Amniotic stem cell (primary cell): ENCODE measurements around the gene YWHAB.

Experiments
- DNase-seq: peaks from one replicate; lab custom pipeline; 2025; lab: John Stamatoyannopoulos, UW

YWHAB gene

GRCh38 chr20:44914924-44915323, 29.4 kb downstream of the YWHAB start:
- no peak for DNase-seq

DNA sequence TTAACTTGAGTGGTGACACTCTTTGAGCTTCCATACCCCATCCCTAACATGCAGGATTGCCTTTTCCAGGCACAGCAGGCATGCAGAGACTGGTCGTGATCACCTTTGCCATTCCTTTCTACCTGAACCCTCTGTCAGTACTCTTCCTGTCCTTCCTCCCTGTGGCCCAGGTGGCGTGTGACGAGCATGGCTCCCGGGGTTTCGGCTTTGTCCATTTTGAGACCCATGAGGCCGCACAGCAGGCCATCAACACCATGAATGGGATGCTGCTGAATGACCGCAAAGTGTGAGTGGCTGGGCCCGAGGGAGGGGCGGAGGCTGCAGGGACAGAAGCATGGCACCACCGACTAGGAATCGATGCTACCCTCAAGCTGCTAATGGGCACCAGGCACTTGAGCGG, 31.1 kb downstream of the YWHAB start:
- no peak for DNase-seq

- no peak for DNase-seq
Observed at GRCh38 chr20:44917399-44917798, 31.9 kb downstream of the YWHAB start.

DNA sequence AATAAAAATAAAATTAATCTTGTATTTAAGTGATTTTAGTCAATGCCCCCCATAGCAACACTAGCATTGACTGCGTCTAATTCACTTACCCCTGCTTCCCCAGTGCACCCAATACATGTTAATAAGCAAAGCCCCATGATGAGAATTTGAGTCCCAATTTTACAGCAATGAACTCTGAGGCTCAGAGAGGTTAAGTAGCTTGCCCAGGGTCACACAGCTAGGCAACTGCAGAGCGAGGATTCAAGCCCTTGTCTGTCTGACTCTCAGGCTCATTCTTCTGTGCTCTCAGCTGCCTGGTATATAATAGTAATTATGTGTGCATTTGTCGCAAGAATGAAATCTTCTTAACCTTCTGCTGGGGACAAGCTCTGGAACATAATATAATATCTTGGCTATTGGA, 32.8 kb downstream of the YWHAB start:
- no peak for DNase-seq

GRCh38 chr20:44918761-44919160, 33.3 kb downstream of the YWHAB start:
- DNase-seq, result no peak

GRCh38 chr20:44921447-44921846, 35.9 kb downstream of the YWHAB start:
- DNase-seq, result no peak

DNA sequence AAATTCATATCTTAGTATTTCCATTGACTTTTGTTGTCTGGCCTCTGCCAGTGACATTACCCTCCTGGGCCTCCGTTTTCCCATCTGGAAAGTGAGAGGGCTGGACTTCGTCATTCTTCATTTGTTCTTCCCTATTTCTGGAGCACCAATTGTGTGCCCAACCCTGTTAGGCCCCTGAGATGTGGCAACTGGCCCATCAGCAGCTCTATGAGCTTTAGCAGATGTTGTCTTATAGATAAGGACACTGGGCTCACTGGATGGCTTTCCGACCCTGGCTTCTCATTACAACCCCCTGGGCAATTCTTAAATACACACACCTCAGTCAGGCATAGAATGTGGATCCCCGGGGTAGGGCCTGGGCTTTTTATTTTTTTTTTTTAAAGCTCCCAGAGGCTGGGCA, 39.0 kb downstream of the YWHAB start:
- DNase-seq, result no peak

GRCh38 chr20:44928595-44928994, 43.1 kb downstream of the YWHAB start:
- DNase-seq, result no peak

DNA sequence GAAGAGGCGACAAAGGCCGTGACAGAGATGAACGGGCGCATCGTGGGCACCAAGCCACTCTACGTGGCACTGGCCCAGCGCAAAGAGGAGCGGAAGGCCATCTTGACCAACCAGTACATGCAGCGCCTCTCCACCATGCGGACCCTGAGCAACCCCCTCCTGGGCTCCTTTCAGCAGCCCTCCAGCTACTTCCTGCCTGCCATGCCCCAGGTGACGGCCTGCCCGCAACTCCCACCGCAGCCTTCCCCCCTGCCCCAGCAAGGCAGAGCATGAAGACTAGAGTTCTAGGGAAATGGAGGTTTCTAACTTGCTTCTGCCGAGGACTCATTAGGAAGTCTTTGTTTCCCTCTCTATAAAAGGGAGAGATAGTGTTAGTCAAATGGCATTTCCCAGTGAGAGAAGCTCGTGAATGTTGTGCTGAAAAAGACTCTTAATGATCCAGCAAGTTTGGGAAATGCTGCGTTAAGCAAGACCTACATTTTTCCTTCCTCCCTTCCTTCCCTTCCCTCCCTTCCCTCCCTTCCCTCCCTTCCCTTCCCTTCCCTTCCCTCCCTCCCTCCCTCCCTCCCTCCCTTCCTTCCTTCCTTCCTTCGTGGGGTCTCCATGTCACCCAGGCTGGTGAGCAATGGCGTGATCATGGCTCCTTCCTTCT, 45.1 kb downstream of the YWHAB start:
- no peak for DNase-seq

DNA sequence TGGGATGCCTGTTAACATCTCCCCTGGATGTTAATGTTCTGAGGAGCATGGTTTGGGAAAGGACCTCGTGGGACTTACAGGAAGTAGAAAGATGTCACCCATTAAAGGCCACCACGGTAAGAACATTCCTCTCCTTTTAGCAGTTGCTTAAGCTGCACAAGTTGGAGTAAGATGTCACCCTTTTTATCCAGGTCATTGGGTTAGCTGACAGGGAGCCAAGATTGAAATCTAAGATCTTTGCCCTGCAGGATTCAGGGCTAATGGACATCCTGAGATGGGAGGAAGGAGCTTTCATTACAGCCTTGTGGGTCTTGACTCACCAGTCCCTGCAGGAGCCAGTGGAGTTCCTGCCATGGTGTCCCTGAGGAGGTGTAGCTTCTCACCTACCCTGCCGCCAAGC, 46.4 kb downstream of the YWHAB start:
- DNase-seq, result no peak

DNA sequence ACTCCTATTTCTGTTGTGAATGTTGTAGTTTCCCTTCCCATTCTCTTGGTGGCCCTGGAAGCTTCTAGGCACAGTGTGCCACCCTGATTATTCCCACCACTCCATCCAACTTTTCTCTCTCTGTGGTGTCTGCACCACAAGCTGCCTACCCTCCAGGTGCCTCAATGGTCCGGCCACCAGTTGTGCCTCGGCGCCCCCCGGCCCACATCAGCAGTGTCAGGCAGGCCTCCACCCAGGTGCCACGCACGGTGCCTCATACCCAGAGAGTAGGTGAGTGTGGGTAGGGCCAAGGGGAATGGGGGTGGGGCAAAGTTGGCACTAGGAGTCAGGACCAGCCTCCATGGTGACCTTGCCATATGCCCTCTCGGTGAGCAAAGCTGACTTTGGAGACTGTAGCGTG, 47.4 kb downstream of the YWHAB start:
- DNase-seq, result no peak

GRCh38 chr20:44936510-44936909, 51.0 kb downstream of the YWHAB start:
- no peak for DNase-seq

GRCh38 chr20:44938637-44939036, 53.1 kb downstream of the YWHAB start:
- DNase-seq, result no peak

DNA sequence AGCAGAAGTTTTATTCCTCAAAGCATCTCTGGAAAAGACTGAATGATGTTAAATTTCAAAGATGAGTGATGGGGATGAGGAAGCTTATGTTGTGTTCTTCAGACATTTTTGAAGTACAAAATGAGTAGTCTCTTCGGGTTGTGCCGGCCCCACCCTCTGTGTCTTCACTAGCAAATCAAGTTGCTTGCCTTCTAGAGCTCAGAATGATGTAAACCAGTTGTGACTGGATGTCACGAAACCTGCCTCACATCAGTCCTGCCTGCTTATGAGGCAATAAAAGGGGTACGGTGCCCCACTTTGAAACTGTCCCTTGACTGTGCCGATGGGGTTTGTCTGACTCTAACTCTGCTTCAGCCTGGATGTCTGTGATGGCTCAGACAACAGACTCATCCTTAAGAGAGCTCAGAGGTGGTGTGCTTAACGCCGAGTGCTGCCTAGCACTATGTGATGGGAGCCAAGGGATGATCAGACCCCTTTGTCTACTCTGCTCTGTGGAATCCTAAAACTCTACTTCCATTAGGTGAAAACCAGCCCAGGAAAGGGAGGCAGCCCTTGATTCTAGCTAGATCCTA, 55.7 kb downstream of the YWHAB start:
- DNase-seq, result no peak

DNA sequence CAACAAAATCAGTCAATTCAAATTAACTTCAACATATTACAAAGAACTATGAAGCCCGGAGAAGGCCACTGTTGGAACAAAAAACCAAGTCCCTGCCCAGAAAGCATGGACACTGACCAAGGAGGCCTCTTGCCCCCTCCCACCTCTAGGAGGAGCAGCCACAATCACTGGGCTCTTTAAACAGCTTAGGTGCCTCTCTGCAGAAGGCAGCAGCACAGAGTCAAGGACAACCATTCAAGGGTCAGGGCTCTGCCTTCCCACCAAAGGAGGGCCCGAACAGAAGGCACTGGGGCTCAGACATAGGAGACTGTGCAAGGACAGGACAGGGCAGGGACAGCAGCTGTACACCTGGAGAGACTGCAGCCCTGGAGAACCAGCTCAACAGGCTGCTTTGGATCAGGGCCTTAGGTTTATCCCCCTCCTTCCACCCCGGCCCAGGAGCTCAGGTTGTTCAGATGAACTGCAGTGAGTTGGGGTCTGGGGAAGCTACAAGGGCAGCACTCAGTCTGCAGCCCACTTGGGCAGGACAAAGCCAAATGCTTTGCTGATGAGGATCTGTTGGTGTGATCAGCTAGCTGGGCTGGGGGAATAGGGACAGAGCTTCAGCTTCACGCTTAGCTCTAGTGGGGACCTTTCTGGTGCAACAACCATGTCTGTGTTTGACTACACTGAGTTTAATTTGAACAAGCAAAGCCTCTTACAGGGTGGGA, 56.9 kb downstream of the YWHAB start:
- no peak for DNase-seq

GRCh38 chr20:44943828-44944227, 58.3 kb downstream of the YWHAB start:
- no peak for DNase-seq

GRCh38 chr20:44945261-44945660, 59.8 kb downstream of the YWHAB start:
- no peak for DNase-seq

DNA sequence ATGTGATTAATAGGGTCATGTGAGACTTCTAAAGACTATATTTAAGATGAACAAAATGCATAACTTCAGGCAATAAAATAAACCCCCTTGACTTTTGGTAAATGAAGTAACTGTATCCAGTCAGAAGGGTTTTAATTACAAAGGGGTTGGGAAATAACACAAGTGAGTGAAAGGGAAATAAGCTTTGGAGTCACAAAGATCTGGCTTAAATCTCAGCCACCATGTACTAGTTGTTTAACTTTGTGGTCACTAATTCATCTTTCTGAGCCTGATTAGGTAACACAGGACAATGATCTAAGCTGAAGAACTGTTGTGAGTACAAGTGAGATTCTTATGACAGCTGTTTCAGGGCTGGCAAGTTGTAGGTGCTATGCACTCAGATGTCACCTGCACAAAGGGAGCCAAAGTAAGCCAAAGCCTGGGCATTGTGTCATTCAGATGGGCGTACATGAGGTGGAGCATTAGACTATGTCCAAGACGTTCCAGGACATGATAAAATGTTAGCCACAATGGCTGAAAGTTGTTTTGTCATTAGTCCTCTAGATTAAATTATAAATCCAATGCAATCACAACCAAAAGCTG, 60.9 kb downstream of the YWHAB start:
- no peak for DNase-seq

GRCh38 chr20:44948107-44948506, 62.6 kb downstream of the YWHAB start:
- no peak for DNase-seq

DNA sequence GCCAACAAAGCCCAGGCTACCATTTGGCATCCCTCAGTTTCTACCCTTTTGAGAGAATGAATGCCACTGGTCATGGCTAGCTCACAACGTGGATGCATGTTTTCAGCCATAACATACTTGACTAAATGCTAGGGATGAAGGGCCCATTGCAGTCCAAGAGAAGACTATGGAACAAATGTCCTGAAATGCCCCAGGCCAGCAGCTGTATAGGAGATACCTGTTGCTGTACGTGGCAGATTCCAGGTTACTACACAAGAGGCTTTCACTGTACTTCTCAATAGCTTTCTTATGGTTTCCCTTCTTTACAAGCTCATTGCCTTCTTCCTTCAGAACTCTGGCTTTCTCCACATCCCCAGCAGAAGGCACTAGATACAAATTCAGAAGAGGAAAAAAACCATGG, 63.0 kb downstream of the YWHAB start:
- no peak for DNase-seq

GRCh38 chr20:44950368-44950767, 64.9 kb downstream of the YWHAB start:
- DNase-seq, result no peak

DNA sequence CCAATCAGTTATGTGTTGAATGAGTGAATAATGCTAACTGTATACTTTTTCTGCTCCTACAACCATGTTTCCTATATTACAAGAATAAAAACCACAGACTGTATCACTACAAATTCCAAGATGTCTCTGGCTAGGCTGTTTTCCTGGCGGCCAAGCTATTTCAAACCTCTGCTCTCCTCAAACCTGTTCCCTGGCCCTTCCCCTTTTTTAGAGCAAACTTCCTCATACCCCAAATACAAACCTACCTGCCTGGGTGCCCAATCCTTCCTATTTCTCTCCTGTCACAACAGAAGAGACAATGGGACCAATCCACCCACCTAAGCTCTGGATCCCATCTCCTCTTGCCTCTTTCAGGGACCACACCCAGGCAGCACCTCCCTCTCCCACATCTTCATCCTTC, 67.2 kb downstream of the YWHAB start:
- DNase-seq, result no peak

DNA sequence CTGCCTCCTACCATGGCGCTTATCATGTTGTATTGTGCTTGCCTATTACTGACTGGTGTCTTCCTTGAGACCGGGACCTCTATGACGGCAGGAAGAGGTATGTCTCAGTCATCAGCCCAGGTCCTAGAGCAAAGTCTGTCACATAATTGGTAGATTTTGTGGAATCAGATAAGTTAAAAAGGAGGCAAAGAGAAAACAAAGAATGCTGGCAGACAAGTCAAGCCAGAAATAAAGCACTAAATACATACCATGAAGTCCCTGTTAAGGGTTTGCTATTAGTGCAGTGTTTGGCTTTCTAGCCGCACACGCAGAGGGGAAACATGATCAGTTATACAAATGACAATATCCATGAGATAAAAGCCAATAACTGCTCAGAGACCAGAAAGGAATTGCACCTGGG, 68.7 kb downstream of the YWHAB start:
- DNase-seq, result no peak
